Adipocyte (in vitro differentiated cells): Measurements from ENCODE around the gene ANTXR1.

Experiments used
- DNase-seq: peaks from one replicate; pipeline ENCODE4 v3.0.0-alpha.2; 2015; ENCODE audit warnings: low read depth
- H3K27me3 ChIP-seq: replicated peaks from 2 replicates; pipeline ENCODE4 v1.7.0; 2013; ENCODE audit warnings: mild to moderate bottlenecking, low read length, moderate library complexity; ENCODE audit not compliant: control insufficient read depth, insufficient read depth
- H3K36me3 ChIP-seq: 2 replicates; pipeline ENCODE4 v1.7.0; 2013; ENCODE audit warnings: low read length, mild to moderate bottlenecking, moderate library complexity; ENCODE audit not compliant: control insufficient read depth, insufficient read depth, severe bottlenecking
- H3K4me1 ChIP-seq: 2 replicates; pipeline ENCODE4 v1.7.0; 2013; ENCODE audit warnings: mild to moderate bottlenecking, low read length, moderate library complexity; ENCODE audit not compliant: control insufficient read depth, insufficient read depth
- H3K4me3 ChIP-seq: 2 replicates; pipeline ENCODE4 v1.7.0; 2013; ENCODE audit warnings: mild to moderate bottlenecking, low read length, moderate library complexity
- H3K9ac ChIP-seq: 2 replicates; pipeline ENCODE4 v1.7.0; 2013; ENCODE audit warnings: mild to moderate bottlenecking, low read length, moderate library complexity
- H3K9me3 ChIP-seq: 2 replicates; pipeline ENCODE4 v1.7.0; 2013; ENCODE audit warnings: mild to moderate bottlenecking, low read length, moderate library complexity; ENCODE audit not compliant: control insufficient read depth

The ANTXR1 gene

GRCh38 chr2:69007169-69007568 lies 5.8 kb upstream of the ANTXR1 start:
- no peak overlapping the region for H3K4me3 ChIP-seq
- peak; percentile 77 for DNase-seq
- peaks cover 6% of the 10 kb centered on the region for H3K4me1 ChIP-seq
- peaks cover 9% of the 10 kb centered on the region for H3K9me3 ChIP-seq
- no peaks in the 10 kb centered on the region for H3K27me3 ChIP-seq
- H3K9ac ChIP-seq: no peak overlapping the region
- H3K36me3 ChIP-seq: no peaks in the 10 kb centered on the region

- Histone ChIP-seq H3K4me3 (no peak overlapping the region), H3K9me3 (peaks cover 5% of the 10 kb centered on the region), H3K4me1 (peaks cover 10% of the 10 kb centered on the region), H3K36me3 (no peaks in the 10 kb centered on the region), H3K9ac (no peak overlapping the region), H3K27me3 (no peaks in the 10 kb centered on the region)
- DNase-seq: peak; percentile 39
Measured at GRCh38 chr2:69007603-69008002, 5.4 kb upstream of the ANTXR1 start.

GRCh38 chr2:69010437-69011194 lies 2.4 kb upstream of the ANTXR1 start:
- H3K9ac ChIP-seq: no peak overlapping the region
- no peaks in the 10 kb centered on the region for H3K9me3 ChIP-seq
- no peak overlapping the region for H3K4me3 ChIP-seq
- H3K36me3 ChIP-seq: no peaks in the 10 kb centered on the region
- DNase-seq: no peak
- H3K27me3 ChIP-seq: no peaks in the 10 kb centered on the region
- peaks cover 26% of the 10 kb centered on the region for H3K4me1 ChIP-seq

GRCh38 chr2:69011611-69012157 lies 1.3 kb upstream of the ANTXR1 start:
- no peak for DNase-seq

GRCh38 chr2:69012310-69013141 lies 453 bp upstream of the ANTXR1 start:
- peak; percentile 94 for DNase-seq
- H3K9ac ChIP-seq: peak overlapping the region; percentile 92
- H3K9me3 ChIP-seq: no peaks in the 10 kb centered on the region
- peaks cover 33% of the 10 kb centered on the region for H3K4me1 ChIP-seq
- peak overlapping the region; percentile 96 for H3K4me3 ChIP-seq
- H3K36me3 ChIP-seq: no peaks in the 10 kb centered on the region
- H3K27me3 ChIP-seq: no peaks in the 10 kb centered on the region

More at GRCh38 chr2:69011611-69012157, 1.3 kb upstream of the ANTXR1 start:
- no peak overlapping the region for H3K4me3 ChIP-seq
- H3K9me3 ChIP-seq: no peaks in the 10 kb centered on the region
- H3K36me3 ChIP-seq: no peaks in the 10 kb centered on the region
- H3K9ac ChIP-seq: no peak overlapping the region
- H3K27me3 ChIP-seq: no peaks in the 10 kb centered on the region
- peaks cover 26% of the 10 kb centered on the region for H3K4me1 ChIP-seq

GRCh38 chr2:69013840-69014821 lies 1.2 kb downstream of the ANTXR1 start:
- Histone ChIP-seq H3K36me3 (no peaks in the 10 kb centered on the region), H3K4me1 (peaks cover 37% of the 10 kb centered on the region), H3K9me3 (no peaks in the 10 kb centered on the region), H3K4me3 (peak overlapping the region; percentile 96), H3K27me3 (no peaks in the 10 kb centered on the region), H3K9ac (peak overlapping the region; percentile 92)
- DNase-seq: peak; percentile 72

GRCh38 chr2:69017080-69017479 lies 4.1 kb downstream of the ANTXR1 start:
- no peaks in the 10 kb centered on the region for H3K27me3 ChIP-seq
- peaks cover 51% of the 10 kb centered on the region for H3K4me1 ChIP-seq
- no peak overlapping the region for H3K9ac ChIP-seq
- no peaks in the 10 kb centered on the region for H3K9me3 ChIP-seq
- peak; percentile 81 for DNase-seq
- no peaks in the 10 kb centered on the region for H3K36me3 ChIP-seq
- H3K4me3 ChIP-seq: peak overlapping the region; percentile 13

- no peak overlapping the region for H3K9ac ChIP-seq
- no peaks in the 10 kb centered on the region for H3K9me3 ChIP-seq
- DNase-seq: no peak
- H3K4me3 ChIP-seq: no peak overlapping the region
- H3K36me3 ChIP-seq: no peaks in the 10 kb centered on the region
- peaks cover 45% of the 10 kb centered on the region for H3K4me1 ChIP-seq
- no peaks in the 10 kb centered on the region for H3K27me3 ChIP-seq
Measured at GRCh38 chr2:69017835-69018234, 4.9 kb downstream of the ANTXR1 start.

- no peak overlapping the region for H3K4me3 ChIP-seq
- no peak overlapping the region for H3K9ac ChIP-seq
- H3K9me3 ChIP-seq: no peaks in the 10 kb centered on the region
- no peaks in the 10 kb centered on the region for H3K36me3 ChIP-seq
- peaks cover 45% of the 10 kb centered on the region for H3K4me1 ChIP-seq
- H3K27me3 ChIP-seq: no peaks in the 10 kb centered on the region
- DNase-seq: no peak
Measured at GRCh38 chr2:69018678-69019095, 5.7 kb downstream of the ANTXR1 start.

- no peaks in the 10 kb centered on the region for H3K27me3 ChIP-seq
- no peaks in the 10 kb centered on the region for H3K9me3 ChIP-seq
- no peaks in the 10 kb centered on the region for H3K36me3 ChIP-seq
- no peak overlapping the region for H3K9ac ChIP-seq
- peaks cover 31% of the 10 kb centered on the region for H3K4me1 ChIP-seq
- DNase-seq: no peak
- no peak overlapping the region for H3K4me3 ChIP-seq
Measured at GRCh38 chr2:69020496-69021426, 7.8 kb downstream of the ANTXR1 start.
